Measurements from ENCODE around the gene UBE2D2. TPM values are rescaled to one million over a fixed set of nuclear protein-coding genes. Genes with fewer than 3 reads are reported as not detected.

The UBE2D2 gene
- total RNA-seq, 3 donors from 2014 or later: 139 to 145 (median 140) TPM

GRCh38 chr5:139669662-139670368, 108.7 kb downstream of the UBE2D2 start:
- no peaks in the 10 kb centered on the region for H3K9me3 ChIP-seq
- TF ChIP-seq, protein P1, sequence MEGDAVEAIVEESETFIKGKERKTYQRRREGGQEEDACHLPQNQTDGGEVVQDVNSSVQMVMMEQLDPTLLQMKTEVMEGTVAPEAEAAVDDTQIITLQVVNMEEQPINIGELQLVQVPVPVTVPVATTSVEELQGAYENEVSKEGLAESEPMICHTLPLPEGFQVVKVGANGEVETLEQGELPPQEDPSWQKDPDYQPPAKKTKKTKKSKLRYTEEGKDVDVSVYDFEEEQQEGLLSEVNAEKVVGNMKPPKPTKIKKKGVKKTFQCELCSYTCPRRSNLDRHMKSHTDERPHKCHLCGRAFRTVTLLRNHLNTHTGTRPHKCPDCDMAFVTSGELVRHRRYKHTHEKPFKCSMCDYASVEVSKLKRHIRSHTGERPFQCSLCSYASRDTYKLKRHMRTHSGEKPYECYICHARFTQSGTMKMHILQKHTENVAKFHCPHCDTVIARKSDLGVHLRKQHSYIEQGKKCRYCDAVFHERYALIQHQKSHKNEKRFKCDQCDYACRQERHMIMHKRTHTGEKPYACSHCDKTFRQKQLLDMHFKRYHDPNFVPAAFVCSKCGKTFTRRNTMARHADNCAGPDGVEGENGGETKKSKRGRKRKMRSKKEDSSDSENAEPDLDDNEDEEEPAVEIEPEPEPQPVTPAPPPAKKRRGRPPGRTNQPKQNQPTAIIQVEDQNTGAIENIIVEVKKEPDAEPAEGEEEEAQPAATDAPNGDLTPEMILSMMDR (IDR thresholded peaks at IDR 0.05): no peak
- peak; percentile 33 for ATAC-seq
- peak in 1 of 3 donors; percentile 78 for DNase-seq
- intact Hi-C loops (cut with DNase I, micrococcal nuclease): no loop called here
- peaks cover 12% of the 10 kb centered on the region for H3K4me1 ChIP-seq (ENCODE audit: low read depth)
- no peak overlapping the region for H3K4me3 ChIP-seq
- no peaks in the 10 kb centered on the region for H3K36me3 ChIP-seq (ENCODE audit: low read depth)

GRCh38 chr5:139670369-139671095, 109.4 kb downstream of the UBE2D2 start:
- intact Hi-C loops (cut with DNase I, micrococcal nuclease): no loop called here
- Histone ChIP-seq H3K36me3 (ENCODE audit: low read depth) (no peaks in the 10 kb centered on the region), H3K4me1 (ENCODE audit: low read depth) (peaks cover 12% of the 10 kb centered on the region), H3K9me3 (no peaks in the 10 kb centered on the region), H3K4me3 (no peak overlapping the region)
- ATAC-seq: peak; percentile 50
- DNase-seq: peak in 1 of 3 donors; percentile 80
- TF ChIP-seq, protein P1 (IDR thresholded peaks at IDR 0.05): no peak

DNA sequence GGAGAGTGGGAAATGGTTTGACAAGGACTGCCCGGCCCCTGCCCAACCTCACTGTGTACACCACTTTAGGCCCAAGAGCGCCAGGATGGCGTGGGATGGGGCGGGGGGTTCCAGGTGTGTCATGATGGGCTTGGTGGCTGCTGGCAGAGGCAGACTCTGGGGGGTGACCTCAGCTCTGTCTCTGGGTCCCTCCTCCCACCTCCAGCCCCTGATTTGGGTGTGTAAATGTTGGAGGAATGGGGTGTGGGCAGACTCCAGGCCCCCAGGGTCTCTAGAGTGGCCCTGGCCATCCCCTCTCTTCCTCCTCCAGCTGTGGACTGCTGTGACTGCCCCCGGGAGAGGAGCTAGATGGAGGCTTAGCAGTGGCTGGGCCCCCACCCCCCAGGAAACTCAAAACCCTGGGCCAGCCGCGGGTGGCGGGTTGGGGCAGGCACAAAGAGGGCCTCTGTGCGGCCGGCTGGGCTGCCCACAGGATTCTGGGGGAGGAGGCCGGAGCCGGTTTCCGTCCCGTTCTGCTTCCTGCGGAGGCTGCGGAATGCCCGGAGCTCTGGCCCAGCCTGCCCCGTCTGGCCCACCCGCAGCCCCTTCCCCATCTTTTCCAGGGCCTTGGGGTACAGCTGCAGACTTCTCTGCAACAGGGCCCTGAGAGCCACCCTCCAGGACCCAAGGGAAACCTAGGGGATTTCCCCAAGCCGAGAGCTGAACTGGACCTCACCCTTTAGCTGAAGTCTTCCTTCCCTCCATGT, 110.1 kb downstream of the UBE2D2 start:
- no peak for ATAC-seq
- intact Hi-C loops (cut with DNase I, micrococcal nuclease): no loop called here
- no peak overlapping the region for H3K4me3 ChIP-seq
- peaks cover 12% of the 10 kb centered on the region for H3K4me1 ChIP-seq (ENCODE audit: low read depth)
- no peaks in the 10 kb centered on the region for H3K9me3 ChIP-seq
- TF ChIP-seq, protein P1 (IDR thresholded peaks at IDR 0.05): no peak
- DNase-seq: peak in 1 of 3 donors; percentile 71
- H3K36me3 ChIP-seq (ENCODE audit: low read depth): no peaks in the 10 kb centered on the region

GRCh38 chr5:139675213-139675612, 114.1 kb downstream of the UBE2D2 start:
- H3K4me1 ChIP-seq (ENCODE audit: low read depth): peaks cover 3% of the 10 kb centered on the region
- TF ChIP-seq, protein P1 (IDR thresholded peaks at IDR 0.05): no peak
- no peak overlapping the region for H3K4me3 ChIP-seq
- H3K9me3 ChIP-seq: no peaks in the 10 kb centered on the region
- DNase-seq (peak in 1 of 3 donors; percentile 22), ATAC-seq (no peak)
- H3K36me3 ChIP-seq (ENCODE audit: low read depth): no peaks in the 10 kb centered on the region
- intact Hi-C loops (cut with DNase I, micrococcal nuclease): no loop called here

DNA sequence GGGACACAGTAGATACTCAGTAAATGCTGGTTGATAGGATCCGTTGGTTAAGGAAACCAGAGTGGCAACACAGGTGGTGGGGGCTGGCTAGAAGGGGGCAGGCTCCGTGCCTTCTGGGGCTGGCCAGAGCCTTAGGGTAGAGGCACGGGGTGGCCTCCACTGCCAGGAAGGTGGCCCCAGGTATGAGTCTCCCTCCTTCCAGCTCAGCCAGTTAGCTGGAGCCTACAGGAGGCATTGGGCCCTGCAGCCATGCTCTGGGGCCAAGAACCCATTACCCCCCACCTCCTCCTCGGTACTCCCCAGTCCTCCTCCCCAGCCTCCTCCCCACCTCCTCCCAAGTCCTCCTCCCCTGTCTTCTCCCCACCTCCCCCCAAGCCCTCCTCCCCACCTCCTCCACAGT, 114.7 kb downstream of the UBE2D2 start:
- intact Hi-C loops (cut with DNase I, micrococcal nuclease): no loop called here
- Histone ChIP-seq H3K4me1 (ENCODE audit: low read depth) (peaks cover 3% of the 10 kb centered on the region), H3K9me3 (no peaks in the 10 kb centered on the region), H3K36me3 (ENCODE audit: low read depth) (no peaks in the 10 kb centered on the region), H3K4me3 (no peak overlapping the region)
- DNase-seq (peak in 1 of 3 donors; percentile 34), ATAC-seq (no peak)
- TF ChIP-seq, protein P1 (IDR thresholded peaks at IDR 0.05): no peak
